Mesendoderm (in vitro differentiated cells): ENCODE data around the gene ACTL7B.

Source experiments
- DNase-seq: peaks from one replicate; pipeline ENCODE4 v3.0.0; 2013
- H2AK5ac ChIP-seq: 2 replicates; pipeline ENCODE4 v1.6.1; 2013; ENCODE audit warnings: low read length, inconsistent platforms
- H2BK120ac ChIP-seq: 2 replicates; pipeline ENCODE4 v1.6.1; 2013; ENCODE audit warnings: low read depth, mild to moderate bottlenecking, low read length, moderate library complexity, mixed read lengths
- H2BK15ac ChIP-seq: replicated peaks from 2 replicates; pipeline ENCODE4 v1.6.1; 2013; ENCODE audit warnings: low read depth, mild to moderate bottlenecking, moderate library complexity
- H2BK5ac ChIP-seq: 2 replicates; pipeline ENCODE4 v1.6.1; 2013; ENCODE audit warnings: low read length, inconsistent platforms
- H3K18ac ChIP-seq: 2 replicates; pipeline ENCODE4 v1.6.1; 2013; ENCODE audit warnings: mild to moderate bottlenecking, low read length, mixed read lengths
- H3K23ac ChIP-seq: one replicate; pipeline ENCODE4 v1.6.1; 2013; ENCODE audit warnings: low read length
- H3K27ac ChIP-seq: 2 replicates; pipeline ENCODE4 v1.5.1; 2013; ENCODE audit warnings: low read depth, mild to moderate bottlenecking, inconsistent platforms, low read length, moderate library complexity
- H3K27me3 ChIP-seq: 2 replicates; pipeline ENCODE4 v1.6.1; 2013; ENCODE audit warnings: low read length, control low read depth, mild to moderate bottlenecking, inconsistent platforms; ENCODE audit not compliant: insufficient read depth, poor library complexity
- H3K36me3 ChIP-seq: 2 replicates; pipeline ENCODE4 v1.6.1; 2013; ENCODE audit warnings: low read length, inconsistent platforms; ENCODE audit not compliant: control insufficient read depth, insufficient read depth
- H3K4ac ChIP-seq: one replicate; pipeline ENCODE4 v1.6.1; 2013; ENCODE audit warnings: low read depth, mild to moderate bottlenecking, low read length, moderate library complexity
- H3K4me1 ChIP-seq: 2 replicates; pipeline ENCODE4 v1.6.1; 2013; ENCODE audit warnings: low read depth, low read length, inconsistent platforms; ENCODE audit not compliant: control insufficient read depth
- H3K4me2 ChIP-seq: 2 replicates; pipeline ENCODE4 v1.6.1; 2013; ENCODE audit warnings: low read length
- H3K4me3 ChIP-seq: 2 replicates; pipeline ENCODE4 v1.5.1; 2013; ENCODE audit warnings: mild to moderate bottlenecking, low read length
- H3K56ac ChIP-seq: one replicate; pipeline ENCODE4 v1.6.1; 2013; ENCODE audit warnings: low read length
- H3K79me1 ChIP-seq: 2 replicates; pipeline ENCODE4 v1.6.1; 2013; ENCODE audit warnings: low read length, inconsistent platforms
- H3K79me2 ChIP-seq: 2 replicates; pipeline ENCODE4 v1.6.1; 2013; ENCODE audit warnings: mild to moderate bottlenecking, low read length; ENCODE audit not compliant: control insufficient read depth, insufficient read depth
- H3K9ac ChIP-seq: 2 replicates; pipeline ENCODE4 v1.6.1; 2013; ENCODE audit warnings: low read length, inconsistent platforms
- H4K5ac ChIP-seq: one replicate; pipeline ENCODE4 v1.6.1; 2013; ENCODE audit warnings: low read length
- H4K8ac ChIP-seq: one replicate; pipeline ENCODE4 v1.6.1; 2013; ENCODE audit warnings: low read depth, mild to moderate bottlenecking, control low read depth, low read length, moderate library complexity
- WGBS: extraction: QIAGEN DNeasy Blood & Tissue Kit; methylation state at CpG from one replicate; pipeline ENCODE4 v1.1.7; 2013; ENCODE audit warnings: low lambda C conversion rate, missing lambda C conversion rate; ENCODE audit not compliant: insufficient coverage; ENCODE audit errors: extremely low coverage; 5-methylcytosine and 5-hydroxymethylcytosine counted together

The ACTL7B gene

DNA sequence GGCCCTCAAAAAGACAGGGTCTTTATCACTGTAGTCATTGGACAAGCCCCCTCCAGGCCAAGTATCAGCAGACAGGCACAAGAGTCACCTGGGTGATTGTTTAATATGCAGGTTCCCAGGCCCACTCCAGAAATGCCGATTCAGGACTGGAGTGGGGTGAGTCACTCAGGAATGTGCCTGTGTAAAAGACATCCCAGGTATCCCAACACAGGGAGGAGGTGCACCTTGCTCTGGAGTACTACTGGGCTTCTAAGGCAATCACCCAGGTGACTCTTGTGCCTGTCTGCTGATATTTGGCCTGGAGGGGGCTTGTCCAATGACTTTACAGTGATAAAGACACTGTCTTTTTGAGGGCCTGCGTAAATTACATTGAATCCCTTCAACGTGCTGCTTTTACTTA, 40.6 kb downstream of the ACTL7B start:
- H3K9ac ChIP-seq: no peak overlapping the region
- H2BK15ac ChIP-seq: no peak overlapping the region
- H3K23ac ChIP-seq: no peak overlapping the region
- H2AK5ac ChIP-seq: no peak overlapping the region
- no peaks in the 10 kb centered on the region for H3K36me3 ChIP-seq
- H4K8ac ChIP-seq: no peak overlapping the region
- no peak overlapping the region for H3K18ac ChIP-seq
- DNase-seq: peak; percentile 74
- H2BK5ac ChIP-seq: no peak overlapping the region
- H4K5ac ChIP-seq: no peak overlapping the region
- H3K4me3 ChIP-seq: no peak overlapping the region
- no peak overlapping the region for H3K4me2 ChIP-seq
- H3K27ac ChIP-seq: no peak overlapping the region
- H3K4me1 ChIP-seq: no peaks in the 10 kb centered on the region
- no peaks in the 10 kb centered on the region for H3K79me2 ChIP-seq
- no peak overlapping the region for H3K56ac ChIP-seq
- WGBS: no CpG with 5 or more reads among the region's 3 CpGs
- no peaks in the 10 kb centered on the region for H3K79me1 ChIP-seq
- no peak overlapping the region for H2BK120ac ChIP-seq
- no peaks in the 10 kb centered on the region for H3K27me3 ChIP-seq
- no peak overlapping the region for H3K4ac ChIP-seq

DNA sequence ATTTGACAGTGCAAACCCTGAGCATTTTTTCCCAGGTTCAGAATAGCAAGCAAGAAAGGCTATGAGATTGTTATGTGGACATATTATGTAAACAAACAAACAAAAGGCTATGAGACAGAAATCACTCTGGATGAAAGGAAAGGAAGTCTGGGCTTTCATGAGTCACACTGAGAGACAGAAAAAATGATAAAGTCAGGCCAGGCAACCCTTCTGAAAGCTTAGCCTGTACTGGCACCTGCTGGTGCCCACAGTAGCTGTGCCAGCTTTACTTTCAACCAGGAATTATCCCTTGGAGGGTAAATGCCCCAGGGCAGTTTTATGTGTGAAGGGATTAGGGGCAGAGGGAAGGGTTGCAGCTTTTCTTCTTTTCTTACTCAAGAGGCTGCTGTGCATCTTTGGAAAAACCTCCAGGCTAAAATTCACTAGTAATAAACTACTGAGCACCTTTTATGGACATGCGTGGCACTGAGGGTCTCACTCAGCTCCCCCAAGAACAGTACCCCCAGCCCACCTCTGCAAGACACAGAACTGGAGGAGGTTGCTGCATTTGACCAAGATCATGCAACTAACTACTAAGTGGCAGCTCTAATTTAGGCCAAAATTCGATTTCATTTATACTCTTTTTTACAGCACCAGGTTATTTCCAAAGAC, 41.7 kb downstream of the ACTL7B start:
- H4K8ac ChIP-seq: no peak overlapping the region
- no peak overlapping the region for H3K4me3 ChIP-seq
- H3K79me2 ChIP-seq: no peaks in the 10 kb centered on the region
- H3K4ac ChIP-seq: no peak overlapping the region
- H3K79me1 ChIP-seq: no peaks in the 10 kb centered on the region
- H2BK120ac ChIP-seq: no peak overlapping the region
- DNase-seq: peak; percentile 58
- H3K27ac ChIP-seq: no peak overlapping the region
- no peak overlapping the region for H2AK5ac ChIP-seq
- no peaks in the 10 kb centered on the region for H3K27me3 ChIP-seq
- no peak overlapping the region for H3K56ac ChIP-seq
- H3K4me1 ChIP-seq: no peaks in the 10 kb centered on the region
- no peak overlapping the region for H3K9ac ChIP-seq
- H2BK5ac ChIP-seq: no peak overlapping the region
- no CpG with 5 or more reads among the region's 2 CpGs for WGBS
- H2BK15ac ChIP-seq: no peak overlapping the region
- H3K18ac ChIP-seq: no peak overlapping the region
- no peaks in the 10 kb centered on the region for H3K36me3 ChIP-seq
- no peak overlapping the region for H3K23ac ChIP-seq
- H4K5ac ChIP-seq: no peak overlapping the region
- H3K4me2 ChIP-seq: no peak overlapping the region

DNA sequence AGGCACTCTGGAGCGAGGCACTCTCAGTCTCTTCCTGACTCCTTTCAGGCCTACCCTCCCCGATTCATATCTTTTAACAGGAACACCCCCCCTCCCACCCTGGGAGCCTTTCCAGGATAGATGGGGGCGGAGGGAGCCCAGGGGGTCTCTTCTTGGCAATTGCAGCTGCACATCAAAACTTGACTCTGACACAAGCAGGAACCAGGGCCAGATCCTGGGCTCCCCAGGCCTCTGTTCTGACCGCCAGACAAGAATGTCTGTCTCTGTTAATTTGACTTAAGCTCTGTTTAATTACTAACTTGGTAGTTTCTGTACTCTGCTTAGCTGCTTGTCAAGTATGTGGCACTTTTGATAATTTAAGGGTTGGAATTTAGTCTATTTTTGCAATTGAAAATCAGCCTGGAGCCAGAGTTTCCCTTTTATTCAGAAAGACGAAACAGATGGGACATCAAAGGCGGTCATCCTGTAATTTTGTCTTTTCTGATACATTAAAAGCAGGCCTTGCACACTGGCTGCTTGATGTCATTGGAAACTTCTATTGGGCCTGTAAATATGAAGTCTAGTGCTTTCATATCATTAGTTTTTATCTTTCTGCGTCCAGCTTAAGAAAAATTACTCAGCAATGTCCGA, 43.3 kb downstream of the ACTL7B start:
- no peak overlapping the region for H3K4me2 ChIP-seq
- H3K4me1 ChIP-seq: no peaks in the 10 kb centered on the region
- no peak overlapping the region for H4K8ac ChIP-seq
- H3K27me3 ChIP-seq: no peaks in the 10 kb centered on the region
- H3K56ac ChIP-seq: no peak overlapping the region
- H2BK120ac ChIP-seq: no peak overlapping the region
- H3K4ac ChIP-seq: no peak overlapping the region
- no peak overlapping the region for H2BK5ac ChIP-seq
- no peak overlapping the region for H3K18ac ChIP-seq
- no peak overlapping the region for H3K4me3 ChIP-seq
- H3K79me2 ChIP-seq: no peaks in the 10 kb centered on the region
- H2AK5ac ChIP-seq: no peak overlapping the region
- no peak for DNase-seq
- no peak overlapping the region for H2BK15ac ChIP-seq
- H3K36me3 ChIP-seq: no peaks in the 10 kb centered on the region
- WGBS: no CpG with 5 or more reads among the region's 8 CpGs
- H3K27ac ChIP-seq: no peak overlapping the region
- H3K23ac ChIP-seq: no peak overlapping the region
- no peak overlapping the region for H4K5ac ChIP-seq
- H3K79me1 ChIP-seq: no peaks in the 10 kb centered on the region
- no peak overlapping the region for H3K9ac ChIP-seq

DNA sequence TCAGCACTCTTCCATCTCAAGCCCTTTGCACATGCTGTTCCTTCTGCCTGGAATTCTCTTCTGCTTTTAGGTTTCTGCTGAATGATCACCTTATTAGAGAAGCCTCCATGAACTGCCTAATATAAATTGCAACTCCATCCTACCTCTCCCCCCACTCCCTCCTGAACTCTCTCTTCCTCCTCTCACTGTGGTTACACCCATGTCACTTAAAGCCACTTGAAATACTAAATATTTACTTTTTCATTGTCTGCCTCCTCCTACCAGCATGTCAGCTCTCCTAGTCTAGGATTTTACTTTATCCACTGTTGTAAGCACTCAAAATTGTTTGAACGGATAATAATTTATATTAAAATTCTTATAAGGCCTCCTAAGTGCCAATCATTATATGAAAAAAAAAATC, 43.8 kb downstream of the ACTL7B start:
- Histone ChIP-seq H3K18ac (no peak overlapping the region), H3K27ac (no peak overlapping the region), H3K27me3 (no peaks in the 10 kb centered on the region), H4K8ac (no peak overlapping the region), H3K4me3 (no peak overlapping the region), H4K5ac (no peak overlapping the region), H2BK5ac (no peak overlapping the region), H3K9ac (no peak overlapping the region), H3K4me2 (no peak overlapping the region), H2BK120ac (no peak overlapping the region), H3K79me2 (no peaks in the 10 kb centered on the region), H3K23ac (no peak overlapping the region), H3K36me3 (no peaks in the 10 kb centered on the region), H2AK5ac (no peak overlapping the region), H2BK15ac (no peak overlapping the region), H3K4ac (no peak overlapping the region), H3K4me1 (no peaks in the 10 kb centered on the region), H3K56ac (no peak overlapping the region), H3K79me1 (no peaks in the 10 kb centered on the region)
- WGBS: no CpG with 5 or more reads among the region's 1 CpG
- no peak for DNase-seq

DNA sequence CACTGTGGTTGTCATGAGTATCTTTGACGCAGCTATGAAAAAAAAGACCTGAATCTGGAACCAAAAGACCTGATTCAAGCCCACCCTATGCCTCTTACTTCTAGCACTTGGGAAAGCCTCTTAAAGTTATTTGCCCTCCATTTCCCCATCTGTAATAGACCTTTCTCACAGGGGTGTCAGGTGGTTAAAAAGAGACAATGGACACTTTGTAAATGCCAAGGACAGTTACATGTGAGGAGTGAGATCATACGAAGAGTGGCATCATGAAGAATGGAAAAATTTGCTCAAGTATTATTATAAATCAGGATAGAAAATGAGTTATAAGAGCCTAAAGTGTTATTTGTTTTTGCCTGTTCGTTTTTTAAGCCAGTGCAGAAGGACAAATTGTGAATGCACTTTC, 46.5 kb downstream of the ACTL7B start:
- no peak overlapping the region for H3K23ac ChIP-seq
- no CpG with 5 or more reads among the region's 3 CpGs for WGBS
- no peak overlapping the region for H2AK5ac ChIP-seq
- H3K79me2 ChIP-seq: no peaks in the 10 kb centered on the region
- no peak overlapping the region for H3K9ac ChIP-seq
- H3K18ac ChIP-seq: no peak overlapping the region
- no peak overlapping the region for H2BK5ac ChIP-seq
- H3K4me2 ChIP-seq: no peak overlapping the region
- no peak overlapping the region for H2BK120ac ChIP-seq
- no peak overlapping the region for H2BK15ac ChIP-seq
- no peak for DNase-seq
- no peak overlapping the region for H4K8ac ChIP-seq
- no peaks in the 10 kb centered on the region for H3K27me3 ChIP-seq
- H4K5ac ChIP-seq: no peak overlapping the region
- no peak overlapping the region for H3K4ac ChIP-seq
- no peaks in the 10 kb centered on the region for H3K36me3 ChIP-seq
- H3K79me1 ChIP-seq: no peaks in the 10 kb centered on the region
- no peak overlapping the region for H3K4me3 ChIP-seq
- no peak overlapping the region for H3K56ac ChIP-seq
- no peak overlapping the region for H3K27ac ChIP-seq
- no peaks in the 10 kb centered on the region for H3K4me1 ChIP-seq
